ENCODE data around the gene PFN1. TPM values are rescaled to one million over a fixed set of nuclear protein-coding genes. Genes with fewer than 3 reads are reported as not detected.
A peak's percentile ranks its signal among the peaks of the same experiment; 100 is the strongest.
"Not testable (repeated sequence)": the region's sequence is repeated elsewhere in the genome, so short reads cannot be mapped to it uniquely, and the experiment has no call there.

Gene PFN1
- total and polyA plus RNA-seq, 5 donors from 2014 or later, result 865 to 2,804 (median 2,129) TPM

DNA sequence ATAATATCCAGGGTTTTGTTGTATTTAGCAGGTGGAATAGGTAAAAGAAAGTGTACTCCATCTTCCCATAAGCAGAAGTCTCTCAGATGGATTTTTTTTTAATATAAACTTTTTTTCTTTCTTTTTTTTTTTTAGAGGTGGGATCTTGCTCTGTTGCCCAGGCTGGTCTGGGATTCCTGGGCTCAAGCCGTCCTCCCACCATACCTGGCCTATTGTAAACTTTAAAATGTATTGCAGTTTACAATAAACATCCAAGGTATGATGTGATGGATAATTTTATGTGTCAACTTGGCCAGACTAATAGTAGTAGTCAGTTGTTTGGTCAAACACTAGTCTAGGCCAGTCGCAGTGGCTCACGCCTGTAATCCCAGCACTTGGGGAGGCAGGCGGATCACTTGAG, 27.0 kb downstream of the PFN1 start:
- no peaks in the 10 kb centered on the region for H3K4me1 ChIP-seq (ENCODE audit: control insufficient read depth, insufficient read depth, low read length, poor library complexity, severe bottlenecking)
- H3K9me3 ChIP-seq (ENCODE audit: control insufficient read depth in 2 of 2, low read length in 2 of 2), result no peaks in the 10 kb centered on the region
- no peak for DNase-seq
- Mint-ChIP-seq H3K4me1 (no peaks in the 10 kb centered on the region), H3K4me3 (no peak overlapping the region), H3K9me3 (no peaks in the 10 kb centered on the region), H3K27me3 (no peaks in the 10 kb centered on the region), H3K36me3 (peaks cover under 1% of the 10 kb centered on the region), H3K27ac (peak overlapping the region in 1 of 3 donors; percentile 29)
- no peaks in the 10 kb centered on the region for H3K36me3 ChIP-seq (ENCODE audit: control insufficient read depth, insufficient read depth, low read length)
- no peaks in the 10 kb centered on the region for H3K27me3 ChIP-seq (ENCODE audit: control insufficient read depth, insufficient read depth, low read length)
- no peak overlapping the region for H3K27ac ChIP-seq (ENCODE audit: insufficient read depth, low read length, poor library complexity, severe bottlenecking)
- ATAC-seq (ENCODE audit: low read depth in 2 of 2), result no peak
- H3K4me3 ChIP-seq (ENCODE audit: low read depth, low read length), result no peak overlapping the region

DNA sequence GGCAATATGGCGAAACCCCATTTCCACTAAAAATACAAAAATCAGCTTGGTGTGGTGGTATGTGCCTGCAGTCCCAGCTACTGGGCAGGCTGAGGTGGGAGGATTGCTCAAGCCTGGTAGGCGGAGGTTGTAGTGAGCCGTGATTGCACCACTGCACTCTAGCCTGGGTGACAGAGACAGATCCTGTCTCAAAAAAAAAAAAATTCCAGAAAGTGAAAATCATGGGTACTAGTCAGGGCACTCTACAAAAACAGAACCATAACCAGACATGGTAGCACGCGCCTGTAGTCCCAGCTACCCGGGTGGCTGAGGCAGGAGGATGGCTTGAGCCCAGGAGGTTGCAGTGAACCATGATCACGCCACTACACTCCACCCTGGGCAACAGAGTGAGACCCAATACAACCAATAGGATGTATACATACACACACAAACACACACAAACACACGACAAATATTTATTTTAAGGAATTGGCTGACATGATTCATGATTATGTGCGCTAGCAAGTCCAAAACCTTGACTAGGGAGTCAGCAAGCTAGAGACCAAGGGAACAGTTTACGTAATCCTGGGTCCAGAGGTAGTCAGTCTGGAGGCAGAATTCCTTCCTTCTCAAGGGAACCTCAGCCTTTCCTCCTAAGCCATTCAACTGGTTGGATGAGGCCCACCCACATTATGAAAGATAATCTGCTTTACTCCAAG, 27.8 kb downstream of the PFN1 start:
- no peaks in the 10 kb centered on the region for H3K27me3 Mint-ChIP-seq
- H3K4me3 Mint-ChIP-seq, result no peak overlapping the region
- peak overlapping the region in 1 of 3 donors; percentile 29 for H3K27ac Mint-ChIP-seq
- no peak for ATAC-seq (ENCODE audit: low read depth in 2 of 2)
- H3K9me3 ChIP-seq (ENCODE audit: control insufficient read depth in 2 of 2, low read length in 2 of 2), result no peaks in the 10 kb centered on the region
- H3K27ac ChIP-seq (ENCODE audit: insufficient read depth, low read length, poor library complexity, severe bottlenecking), result no peak overlapping the region
- no peak overlapping the region for H3K4me3 ChIP-seq (ENCODE audit: low read depth, low read length)
- no peaks in the 10 kb centered on the region for H3K36me3 ChIP-seq (ENCODE audit: control insufficient read depth, insufficient read depth, low read length)
- no peaks in the 10 kb centered on the region for H3K27me3 ChIP-seq (ENCODE audit: control insufficient read depth, insufficient read depth, low read length)
- DNase-seq, result no peak
- no peaks in the 10 kb centered on the region for H3K9me3 Mint-ChIP-seq
- H3K36me3 Mint-ChIP-seq, result no peaks in the 10 kb centered on the region
- no peaks in the 10 kb centered on the region for H3K4me1 Mint-ChIP-seq
- H3K4me1 ChIP-seq (ENCODE audit: control insufficient read depth, insufficient read depth, low read length, poor library complexity, severe bottlenecking), result no peaks in the 10 kb centered on the region

DNA sequence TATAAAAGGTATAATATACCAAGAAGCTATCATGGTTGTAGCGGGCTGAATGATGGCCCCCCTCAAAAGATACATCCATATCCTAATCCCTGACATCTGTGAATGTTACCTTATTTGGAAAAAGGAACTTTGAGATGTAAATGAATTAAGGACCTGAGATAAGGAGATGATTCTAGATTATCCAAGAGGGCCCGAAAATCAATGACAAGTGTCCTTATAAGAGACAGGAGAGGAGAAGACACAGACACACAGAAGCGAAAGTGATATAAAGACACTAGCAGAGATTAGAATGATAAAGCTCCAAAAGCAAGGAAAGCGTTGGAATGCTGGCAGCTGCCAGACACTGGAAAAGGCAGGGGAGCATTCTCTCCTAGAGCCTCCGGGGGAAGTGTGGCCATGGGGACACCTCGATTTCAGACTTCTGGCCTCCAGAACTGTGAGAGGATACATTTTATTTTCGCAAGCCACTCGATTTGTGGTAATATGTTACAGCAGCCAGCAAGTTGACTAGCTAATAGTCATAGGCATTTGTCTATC, 28.8 kb downstream of the PFN1 start:
- ATAC-seq (ENCODE audit: low read depth in 2 of 2) (no peak), DNase-seq (no peak)
- Mint-ChIP-seq H3K36me3 (no peaks in the 10 kb centered on the region), H3K9me3 (no peaks in the 10 kb centered on the region), H3K27ac (no peak overlapping the region), H3K27me3 (no peaks in the 10 kb centered on the region), H3K4me3 (no peak overlapping the region), H3K4me1 (no peaks in the 10 kb centered on the region)
- H3K36me3 ChIP-seq (ENCODE audit: control insufficient read depth, insufficient read depth, low read length), result no peaks in the 10 kb centered on the region
- no peak overlapping the region for H3K4me3 ChIP-seq (ENCODE audit: low read depth, low read length)
- no peak overlapping the region for H3K27ac ChIP-seq (ENCODE audit: insufficient read depth, low read length, poor library complexity, severe bottlenecking)
- no peaks in the 10 kb centered on the region for H3K9me3 ChIP-seq (ENCODE audit: control insufficient read depth in 2 of 2, low read length in 2 of 2)
- no peaks in the 10 kb centered on the region for H3K27me3 ChIP-seq (ENCODE audit: control insufficient read depth, insufficient read depth, low read length)
- no peaks in the 10 kb centered on the region for H3K4me1 ChIP-seq (ENCODE audit: control insufficient read depth, insufficient read depth, low read length, poor library complexity, severe bottlenecking)

DNA sequence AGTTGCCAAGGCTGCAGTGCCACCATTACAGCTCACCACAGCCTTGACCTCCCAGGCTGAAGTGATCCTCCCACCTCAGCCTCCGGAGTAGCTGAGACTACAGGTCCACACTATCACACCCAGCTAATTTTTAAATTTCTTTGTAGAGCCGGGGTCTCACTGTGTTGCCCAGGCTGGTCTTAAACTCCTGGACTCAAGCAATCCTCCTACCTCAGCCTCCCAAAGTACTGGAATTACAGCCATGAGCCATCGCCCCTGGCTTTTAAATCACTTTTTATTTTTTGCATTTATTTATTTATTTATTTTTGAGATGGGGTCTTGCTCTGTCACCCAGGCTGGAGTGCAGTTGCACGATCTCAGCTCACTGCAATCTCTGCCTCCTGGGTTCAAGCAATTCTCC, 33.8 kb downstream of the PFN1 start:
- not testable (repeated sequence) for H3K9me3 Mint-ChIP-seq; H3K9me3 ChIP-seq (ENCODE audit: control insufficient read depth in 2 of 2, low read length in 2 of 2); H3K4me1 Mint-ChIP-seq; H3K27me3 ChIP-seq (ENCODE audit: control insufficient read depth, insufficient read depth, low read length); H3K4me3 Mint-ChIP-seq; H3K36me3 ChIP-seq (ENCODE audit: control insufficient read depth, insufficient read depth, low read length); H3K4me1 ChIP-seq (ENCODE audit: control insufficient read depth, insufficient read depth, low read length, poor library complexity, severe bottlenecking); H3K4me3 ChIP-seq (ENCODE audit: low read depth, low read length); H3K27ac Mint-ChIP-seq; H3K27ac ChIP-seq (ENCODE audit: insufficient read depth, low read length, poor library complexity, severe bottlenecking); ATAC-seq (ENCODE audit: low read depth in 2 of 2); H3K36me3 Mint-ChIP-seq; H3K27me3 Mint-ChIP-seq; DNase-seq

DNA sequence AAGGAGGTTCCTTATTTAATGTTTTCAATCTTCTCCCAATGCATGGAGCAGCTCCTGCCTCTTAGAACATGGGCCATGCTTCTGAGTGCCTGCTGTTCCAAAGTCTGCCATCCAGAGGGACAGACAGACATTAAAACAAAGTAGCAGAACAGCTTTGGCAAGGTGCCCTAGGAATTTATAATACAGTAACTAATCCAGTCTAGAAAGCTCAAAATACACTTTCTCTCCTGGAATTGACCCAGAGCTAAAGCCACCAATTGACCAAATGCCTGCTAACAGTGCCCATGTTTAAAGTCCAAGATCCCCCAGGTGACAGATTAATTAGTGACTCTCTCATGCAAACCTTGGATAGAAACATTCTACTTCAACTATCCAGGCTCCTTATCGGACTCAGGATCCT, 34.3 kb downstream of the PFN1 start:
- H3K27me3 Mint-ChIP-seq, result no peaks in the 10 kb centered on the region
- no peak overlapping the region for H3K27ac ChIP-seq (ENCODE audit: insufficient read depth, low read length, poor library complexity, severe bottlenecking)
- peaks cover 0 to 4% (median 0%) of the 10 kb centered on the region in 4 donors for H3K4me1 Mint-ChIP-seq
- peaks cover 4% of the 10 kb centered on the region for H3K4me1 ChIP-seq (ENCODE audit: control insufficient read depth, insufficient read depth, low read length, poor library complexity, severe bottlenecking)
- no peak overlapping the region for H3K4me3 Mint-ChIP-seq
- H3K36me3 ChIP-seq (ENCODE audit: control insufficient read depth, insufficient read depth, low read length), result no peaks in the 10 kb centered on the region
- no peak for ATAC-seq (ENCODE audit: low read depth in 2 of 2)
- no peaks in the 10 kb centered on the region for H3K9me3 Mint-ChIP-seq
- no peaks in the 10 kb centered on the region for H3K9me3 ChIP-seq (ENCODE audit: control insufficient read depth in 2 of 2, low read length in 2 of 2)
- H3K36me3 Mint-ChIP-seq, result no peaks in the 10 kb centered on the region
- no peak overlapping the region for H3K4me3 ChIP-seq (ENCODE audit: low read depth, low read length)
- H3K27ac Mint-ChIP-seq, result no peak overlapping the region
- no peak for DNase-seq
- H3K27me3 ChIP-seq (ENCODE audit: control insufficient read depth, insufficient read depth, low read length), result no peaks in the 10 kb centered on the region

DNA sequence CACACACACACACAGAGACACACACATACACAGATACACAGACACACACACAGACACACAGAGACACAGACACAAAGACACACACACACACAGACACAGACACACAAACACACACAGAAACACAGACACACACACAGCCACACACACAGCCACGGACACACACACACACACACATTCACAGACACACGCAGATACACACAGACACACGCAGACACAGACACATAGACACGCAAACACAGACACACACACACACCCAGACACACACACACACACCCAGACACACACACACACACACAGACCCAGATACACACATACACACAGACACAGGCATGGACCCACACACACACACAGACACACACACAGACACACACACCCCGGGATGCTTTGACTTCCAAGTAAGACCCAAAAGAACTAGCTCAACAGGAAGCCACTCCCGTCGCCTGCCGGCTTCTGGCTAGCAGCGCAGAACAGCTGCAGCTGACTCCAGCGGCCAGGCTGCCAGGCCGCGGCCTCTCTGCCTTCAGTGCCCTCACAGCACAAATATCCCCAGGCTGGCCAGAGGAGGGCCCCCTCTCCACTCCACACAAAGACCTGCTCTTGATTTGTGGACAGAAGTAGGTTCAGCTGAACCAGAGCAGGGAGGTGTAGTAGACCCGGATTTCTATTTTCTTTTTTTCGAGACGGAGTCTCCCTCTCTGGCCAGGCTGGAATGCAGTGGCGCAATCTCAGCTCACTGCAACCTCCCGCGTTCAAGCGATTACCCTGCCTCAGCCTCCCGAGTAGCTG, 39.4 kb downstream of the PFN1 start:
- H3K4me1 Mint-ChIP-seq, result peaks cover 0 to 4% (median 1%) of the 10 kb centered on the region in 4 donors
- H3K9me3 ChIP-seq (ENCODE audit: control insufficient read depth in 2 of 2, low read length in 2 of 2), result no peaks in the 10 kb centered on the region
- no peaks in the 10 kb centered on the region for H3K9me3 Mint-ChIP-seq
- H3K4me3 ChIP-seq (ENCODE audit: low read depth, low read length), result no peak overlapping the region
- H3K27me3 ChIP-seq (ENCODE audit: control insufficient read depth, insufficient read depth, low read length), result no peaks in the 10 kb centered on the region
- no peak overlapping the region for H3K4me3 Mint-ChIP-seq
- DNase-seq (peak; percentile 55 to 94 (median 77)), ATAC-seq (ENCODE audit: low read depth in 2 of 2) (peak; percentile 89 to 96)
- no peaks in the 10 kb centered on the region for H3K36me3 ChIP-seq (ENCODE audit: control insufficient read depth, insufficient read depth, low read length)
- H3K36me3 Mint-ChIP-seq, result no peaks in the 10 kb centered on the region
- H3K27ac ChIP-seq (ENCODE audit: insufficient read depth, low read length, poor library complexity, severe bottlenecking), result no peak overlapping the region
- peaks cover 13% of the 10 kb centered on the region for H3K4me1 ChIP-seq (ENCODE audit: control insufficient read depth, insufficient read depth, low read length, poor library complexity, severe bottlenecking)
- H3K27ac Mint-ChIP-seq, result no peak overlapping the region
- H3K27me3 Mint-ChIP-seq, result peaks cover 5% of the 10 kb centered on the region

DNA sequence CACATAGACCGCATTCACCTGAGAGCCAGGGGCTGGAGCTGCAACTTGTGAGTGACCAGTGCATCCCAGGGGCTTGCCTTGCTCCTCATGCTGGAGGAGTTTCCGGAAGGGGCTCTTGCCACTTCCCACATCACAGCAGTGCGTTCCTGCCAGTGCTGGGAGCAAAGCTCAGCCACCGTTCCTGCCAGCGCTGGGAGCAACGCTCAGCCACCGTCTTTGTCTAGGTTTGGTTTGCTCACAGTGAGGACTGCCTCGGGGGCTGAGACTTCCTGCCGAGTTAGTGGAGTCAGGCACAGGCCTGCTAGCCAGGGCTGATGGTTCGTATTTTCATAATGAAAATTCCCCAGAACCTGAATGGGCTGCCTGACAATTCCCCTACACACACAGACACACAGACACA, 40.0 kb downstream of the PFN1 start:
- no peaks in the 10 kb centered on the region for H3K9me3 Mint-ChIP-seq
- no peak overlapping the region for H3K4me3 Mint-ChIP-seq
- Histone ChIP-seq H3K36me3 (ENCODE audit: control insufficient read depth, insufficient read depth, low read length) (no peaks in the 10 kb centered on the region), H3K4me3 (ENCODE audit: low read depth, low read length) (no peak overlapping the region), H3K27ac (ENCODE audit: insufficient read depth, low read length, poor library complexity, severe bottlenecking) (no peak overlapping the region), H3K9me3 (ENCODE audit: control insufficient read depth in 2 of 2, low read length in 2 of 2) (no peaks in the 10 kb centered on the region), H3K4me1 (ENCODE audit: control insufficient read depth, insufficient read depth, low read length, poor library complexity, severe bottlenecking) (peaks cover 17% of the 10 kb centered on the region), H3K27me3 (ENCODE audit: control insufficient read depth, insufficient read depth, low read length) (no peaks in the 10 kb centered on the region)
- no peak for ATAC-seq (ENCODE audit: low read depth in 2 of 2)
- H3K4me1 Mint-ChIP-seq, result peaks cover 0 to 9% (median 5%) of the 10 kb centered on the region in 4 donors
- no peaks in the 10 kb centered on the region for H3K36me3 Mint-ChIP-seq
- H3K27me3 Mint-ChIP-seq, result peaks cover 11% of the 10 kb centered on the region
- no peak overlapping the region for H3K27ac Mint-ChIP-seq
- DNase-seq, result peak in 1 of 3 donors; percentile 58

Measured in CD4-positive, CD25-positive, alpha-beta regulatory T cell (primary cell).